ENCODE measurements around the gene FSD2.

DNA sequence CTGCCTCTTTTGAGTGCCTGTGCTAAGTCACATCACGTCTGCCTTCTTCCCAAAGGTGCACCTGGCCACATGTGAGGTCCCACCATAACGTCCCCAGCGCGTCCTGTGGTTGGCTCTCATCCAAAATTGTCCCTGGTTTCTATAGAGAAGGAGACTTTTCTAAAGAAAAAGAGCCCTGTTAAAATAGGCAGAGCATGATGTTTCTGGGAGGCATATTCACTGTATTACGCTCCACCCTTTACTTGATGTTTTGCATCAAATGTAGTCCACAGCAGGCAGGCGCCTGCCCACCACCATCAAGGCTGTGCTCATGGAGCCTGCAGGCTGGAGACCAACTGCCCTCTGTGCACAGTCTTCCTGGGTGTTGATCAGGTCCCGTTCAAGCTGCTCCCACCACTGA, 39.8 kb upstream of the FSD2 start:
- TF ChIP-seq CTCF (IDR thresholded peaks at IDR 0.05), result no peak
- no peak for TF ChIP-seq POLR2AphosphoS5 (IDR thresholded peaks at IDR 0.05)

All from transverse colon (tissue), 4 donors.